Measurements from ENCODE around the gene CALCOCO2.

The CALCOCO2 gene

GRCh38 chr17:48873696-48874443 is 43.0 kb downstream of the CALCOCO2 start:
- H3K4me1 ChIP-seq (ENCODE audit: control insufficient read depth in 1 of 2, insufficient read depth in 1 of 2, low read depth in 1 of 2, low read length in 1 of 2) = no peaks in the 10 kb centered on the region
- no peaks in the 10 kb centered on the region for H3K36me3 ChIP-seq
- no peak for TF ChIP-seq CTCF (IDR thresholded peaks at IDR 0.05)
- H3K27ac ChIP-seq = no peak overlapping the region
- H3K9me3 ChIP-seq = no peaks in the 10 kb centered on the region
- H3K27me3 ChIP-seq = peaks cover 37% of the 10 kb centered on the region
- no peak overlapping the region for H3K4me3 ChIP-seq (ENCODE audit: low read depth in 1 of 2, low read length in 1 of 2)

GRCh38 chr17:48878920-48879898 is 48.4 kb downstream of the CALCOCO2 start:
- peak; percentile 81 for TF ChIP-seq CTCF (IDR thresholded peaks at IDR 0.05)
- Histone ChIP-seq H3K4me3 (ENCODE audit: low read depth in 1 of 2, low read length in 1 of 2) (no peak overlapping the region), H3K9me3 (no peaks in the 10 kb centered on the region), H3K4me1 (ENCODE audit: control insufficient read depth in 1 of 2, insufficient read depth in 1 of 2, low read depth in 1 of 2, low read length in 1 of 2) (no peaks in the 10 kb centered on the region), H3K27ac (no peak overlapping the region), H3K36me3 (no peaks in the 10 kb centered on the region), H3K27me3 (peaks cover 44% of the 10 kb centered on the region)

GRCh38 chr17:48882272-48882671 is 51.4 kb downstream of the CALCOCO2 start:
- H3K4me3 ChIP-seq (ENCODE audit: low read depth in 1 of 2, low read length in 1 of 2) = no peak overlapping the region
- H3K9me3 ChIP-seq = no peaks in the 10 kb centered on the region
- no peak for TF ChIP-seq CTCF (IDR thresholded peaks at IDR 0.05)
- H3K36me3 ChIP-seq = no peaks in the 10 kb centered on the region
- peaks cover 25% of the 10 kb centered on the region for H3K27me3 ChIP-seq
- H3K27ac ChIP-seq = no peak overlapping the region
- no peaks in the 10 kb centered on the region for H3K4me1 ChIP-seq (ENCODE audit: control insufficient read depth in 1 of 2, insufficient read depth in 1 of 2, low read depth in 1 of 2, low read length in 1 of 2)

- TF ChIP-seq CTCF (IDR thresholded peaks at IDR 0.05) = no peak
- peaks cover 17% of the 10 kb centered on the region for H3K27me3 ChIP-seq
- H3K27ac ChIP-seq = no peak overlapping the region
- H3K4me3 ChIP-seq (ENCODE audit: low read depth in 1 of 2, low read length in 1 of 2) = no peak overlapping the region
- no peaks in the 10 kb centered on the region for H3K36me3 ChIP-seq
- H3K9me3 ChIP-seq = no peaks in the 10 kb centered on the region
- no peaks in the 10 kb centered on the region for H3K4me1 ChIP-seq (ENCODE audit: control insufficient read depth in 1 of 2, insufficient read depth in 1 of 2, low read depth in 1 of 2, low read length in 1 of 2)
Measured at GRCh38 chr17:48883171-48883570, 52.3 kb downstream of the CALCOCO2 start.

- no peaks in the 10 kb centered on the region for H3K9me3 ChIP-seq
- H3K4me3 ChIP-seq (ENCODE audit: low read depth in 1 of 2, low read length in 1 of 2) = no peak overlapping the region
- no peaks in the 10 kb centered on the region for H3K36me3 ChIP-seq
- H3K27ac ChIP-seq = no peak overlapping the region
- H3K4me1 ChIP-seq (ENCODE audit: control insufficient read depth in 1 of 2, insufficient read depth in 1 of 2, low read depth in 1 of 2, low read length in 1 of 2) = peaks cover 19 to 21% of the 10 kb centered on the region in 2 experiments
- no peak for TF ChIP-seq CTCF (IDR thresholded peaks at IDR 0.05)
- no peaks in the 10 kb centered on the region for H3K27me3 ChIP-seq
Measured at GRCh38 chr17:48890086-48890485, 59.3 kb downstream of the CALCOCO2 start.
